ENCODE data around the gene MYO1A. TPM values are rescaled to one million over a fixed set of nuclear protein-coding genes. Genes with fewer than 3 reads are reported as not detected.

The MYO1A gene
- total RNA-seq, 1 experiment from 2014 or later, result 1.1 TPM

- H3K9me3 ChIP-seq (ENCODE audit: low read depth, low read length, poor library complexity, severe bottlenecking), result no peaks in the 10 kb centered on the region
- no TSS peak for BruUV-seq (replicated peaks)
- H3K27me3 ChIP-seq (replicated peaks; ENCODE audit: insufficient read depth, low read depth, low read length, poor library complexity), result peaks cover 4% of the 10 kb centered on the region
- no peak for DNase-seq (ENCODE audit: low spot score)
- intact Hi-C loops (cut with micrococcal nuclease; ENCODE audit: unreplicated experiment), result no loop called here
- no peak overlapping the region for H3K4me3 ChIP-seq (ENCODE audit: low read depth, low read length, poor library complexity, severe bottlenecking)
- POLR2A ChIA-PET (ENCODE audit: low non-redundant PET), result interaction anchor here (0.6 kb wide), 1 partner anchor 82 kb away, joined by 3 read pairs; no protein-coding TSS in a partner anchor
- CTCF ChIA-PET, result interaction anchor here (2.1 kb wide), 1 partner anchor 101 kb away, joined by 13 read pairs; no protein-coding TSS in a partner anchor
- H3K27ac ChIP-seq (ENCODE audit: low read depth, low read length, poor library complexity, severe bottlenecking), result no peak overlapping the region
- TF ChIP-seq CTCF (conservative IDR thresholded peaks at IDR 0.05; ENCODE audit: low read depth, low read length) (no peak), EZH2 (IDR thresholded peaks at IDR 0.05; ENCODE audit: borderline replicate concordance, low read depth, low read length, poor library complexity, severe bottlenecking) (no peak)
- H3K36me3 ChIP-seq (ENCODE audit: insufficient read depth, low read length, poor library complexity, severe bottlenecking), result no peaks in the 10 kb centered on the region
- H3K4me1 ChIP-seq (ENCODE audit: insufficient read depth, low read length, poor library complexity, severe bottlenecking), result peaks cover 4% of the 10 kb centered on the region
These were observed 39.2 kb downstream of the MYO1A start for GRCh38 chr12:57010627-57011247.

- TF ChIP-seq CTCF (conservative IDR thresholded peaks at IDR 0.05; ENCODE audit: low read depth, low read length) (no peak), EZH2 (IDR thresholded peaks at IDR 0.05; ENCODE audit: borderline replicate concordance, low read depth, low read length, poor library complexity, severe bottlenecking) (no peak)
- CTCF ChIA-PET, result interaction anchor here (2.1 kb wide), 1 partner anchor 102 kb away, joined by 13 read pairs; no protein-coding TSS in a partner anchor
- peaks cover 4% of the 10 kb centered on the region for H3K27me3 ChIP-seq (replicated peaks; ENCODE audit: insufficient read depth, low read depth, low read length, poor library complexity)
- no peak overlapping the region for H3K4me3 ChIP-seq (ENCODE audit: low read depth, low read length, poor library complexity, severe bottlenecking)
- POLR2A ChIA-PET (ENCODE audit: low non-redundant PET), result no interaction called here
- DNase-seq (ENCODE audit: low spot score), result no peak
- no peak overlapping the region for H3K27ac ChIP-seq (ENCODE audit: low read depth, low read length, poor library complexity, severe bottlenecking)
- H3K4me1 ChIP-seq (ENCODE audit: insufficient read depth, low read length, poor library complexity, severe bottlenecking), result peaks cover 8% of the 10 kb centered on the region
- intact Hi-C loops (cut with micrococcal nuclease; ENCODE audit: unreplicated experiment), result loop anchor here (2.0 to 5.0 kb wide), 2 partner anchors 53 to 172 kb away; no protein-coding TSS in a partner anchor
- no TSS peak for BruUV-seq (replicated peaks)
- no peaks in the 10 kb centered on the region for H3K9me3 ChIP-seq (ENCODE audit: low read depth, low read length, poor library complexity, severe bottlenecking)
- H3K36me3 ChIP-seq (ENCODE audit: insufficient read depth, low read length, poor library complexity, severe bottlenecking), result no peaks in the 10 kb centered on the region
These were observed 39.8 kb downstream of the MYO1A start for GRCh38 chr12:57009949-57010626.

- no TSS peak for BruUV-seq (replicated peaks)
- H3K4me3 ChIP-seq (ENCODE audit: low read depth, low read length, poor library complexity, severe bottlenecking), result no peak overlapping the region
- no peaks in the 10 kb centered on the region for H3K9me3 ChIP-seq (ENCODE audit: low read depth, low read length, poor library complexity, severe bottlenecking)
- CTCF ChIA-PET, result interaction anchor here (0.6 to 3.0 kb wide), 3 partner anchors 16 to 120 kb away, joined by 4 to 30 read pairs (median 8); partner anchors contain the start of genes LRP1 and STAT6
- no peak for TF ChIP-seq EZH2 (IDR thresholded peaks at IDR 0.05; ENCODE audit: borderline replicate concordance, low read depth, low read length, poor library complexity, severe bottlenecking)
- peak; percentile 76 for TF ChIP-seq CTCF (conservative IDR thresholded peaks at IDR 0.05; ENCODE audit: low read depth, low read length)
- POLR2A ChIA-PET (ENCODE audit: low non-redundant PET), result no interaction called here
- peak; percentile 82 for DNase-seq (ENCODE audit: low spot score)
- no peak overlapping the region for H3K27ac ChIP-seq (ENCODE audit: low read depth, low read length, poor library complexity, severe bottlenecking)
- H3K36me3 ChIP-seq (ENCODE audit: insufficient read depth, low read length, poor library complexity, severe bottlenecking), result peaks cover 16% of the 10 kb centered on the region
- intact Hi-C loops (cut with micrococcal nuclease; ENCODE audit: unreplicated experiment), result loop anchor here (1.0 to 5.0 kb wide), 3 partner anchors 55 to 174 kb away; no protein-coding TSS in a partner anchor
- no peaks in the 10 kb centered on the region for H3K27me3 ChIP-seq (replicated peaks; ENCODE audit: insufficient read depth, low read depth, low read length, poor library complexity)
- H3K4me1 ChIP-seq (ENCODE audit: insufficient read depth, low read length, poor library complexity, severe bottlenecking), result peaks cover 6% of the 10 kb centered on the region
These were observed 41.8 kb downstream of the MYO1A start for GRCh38 chr12:57008178-57008577.
